ENCODE data around the gene MED28. TPM values are rescaled to one million over a fixed set of nuclear protein-coding genes. Genes with fewer than 3 reads are reported as not detected.
A peak's percentile ranks its signal among the peaks of the same experiment; 100 is the strongest.

Gene MED28
- total RNA-seq, 1 donor from 2014 or later: 92.5 TPM

DNA sequence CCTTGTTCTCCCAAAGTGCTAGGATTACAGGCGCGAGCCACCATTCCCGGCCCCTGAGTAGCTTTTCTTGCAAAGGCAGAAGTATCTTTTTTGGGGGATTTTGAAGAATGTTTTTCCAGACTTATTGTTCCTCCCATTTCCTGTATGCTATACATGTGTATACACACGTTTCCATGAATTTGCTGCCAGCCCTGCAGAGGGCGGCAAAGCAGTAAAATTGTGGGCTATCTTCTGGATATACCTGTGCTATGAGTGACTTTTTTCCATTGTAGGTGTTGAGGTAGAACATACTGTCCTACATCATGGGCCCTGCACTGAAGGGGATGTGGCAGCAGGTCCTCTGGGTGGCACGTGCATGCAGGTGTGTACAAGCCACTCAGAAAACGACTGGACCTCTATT is 16.9 kb upstream of the MED28 start:
- no peak overlapping the region for H3K4me3 Mint-ChIP-seq
- TF ChIP-seq, protein P1, sequence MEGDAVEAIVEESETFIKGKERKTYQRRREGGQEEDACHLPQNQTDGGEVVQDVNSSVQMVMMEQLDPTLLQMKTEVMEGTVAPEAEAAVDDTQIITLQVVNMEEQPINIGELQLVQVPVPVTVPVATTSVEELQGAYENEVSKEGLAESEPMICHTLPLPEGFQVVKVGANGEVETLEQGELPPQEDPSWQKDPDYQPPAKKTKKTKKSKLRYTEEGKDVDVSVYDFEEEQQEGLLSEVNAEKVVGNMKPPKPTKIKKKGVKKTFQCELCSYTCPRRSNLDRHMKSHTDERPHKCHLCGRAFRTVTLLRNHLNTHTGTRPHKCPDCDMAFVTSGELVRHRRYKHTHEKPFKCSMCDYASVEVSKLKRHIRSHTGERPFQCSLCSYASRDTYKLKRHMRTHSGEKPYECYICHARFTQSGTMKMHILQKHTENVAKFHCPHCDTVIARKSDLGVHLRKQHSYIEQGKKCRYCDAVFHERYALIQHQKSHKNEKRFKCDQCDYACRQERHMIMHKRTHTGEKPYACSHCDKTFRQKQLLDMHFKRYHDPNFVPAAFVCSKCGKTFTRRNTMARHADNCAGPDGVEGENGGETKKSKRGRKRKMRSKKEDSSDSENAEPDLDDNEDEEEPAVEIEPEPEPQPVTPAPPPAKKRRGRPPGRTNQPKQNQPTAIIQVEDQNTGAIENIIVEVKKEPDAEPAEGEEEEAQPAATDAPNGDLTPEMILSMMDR (conservative IDR thresholded peaks at IDR 0.05): peak; percentile 53
- H3K36me3 Mint-ChIP-seq: peaks cover 6% of the 10 kb centered on the region
- no peaks in the 10 kb centered on the region for H3K9me3 Mint-ChIP-seq
- no peaks in the 10 kb centered on the region for H3K27me3 Mint-ChIP-seq
- H3K4me1 Mint-ChIP-seq (ENCODE audit: unreplicated experiment): no peaks in the 10 kb centered on the region
- DNase-seq (ENCODE audit: extremely low spot score, unreplicated experiment): no peak
- no peak overlapping the region for H3K27ac Mint-ChIP-seq

DNA sequence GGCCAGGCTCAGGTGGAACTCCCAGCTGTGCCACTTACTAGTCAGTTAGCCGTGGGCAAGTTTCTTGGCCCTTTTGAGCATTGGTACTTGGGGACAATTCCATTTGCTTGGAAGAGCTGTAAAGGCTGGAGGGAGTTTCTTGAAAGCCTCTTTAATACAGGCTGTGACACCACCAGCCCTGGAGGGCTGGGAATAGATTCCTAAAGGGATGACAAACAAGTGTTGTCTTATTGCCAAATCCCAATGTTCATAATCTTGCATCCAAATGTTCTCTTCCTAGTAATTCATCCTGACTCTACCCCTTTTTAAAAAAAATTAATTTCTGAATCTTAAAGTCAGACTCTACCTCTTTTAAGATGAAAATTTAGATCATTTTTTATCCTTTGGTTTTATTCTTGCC is 14.6 kb upstream of the MED28 start:
- peaks cover 6% of the 10 kb centered on the region for H3K36me3 Mint-ChIP-seq
- H3K4me3 Mint-ChIP-seq: no peak overlapping the region
- no peak overlapping the region for H3K27ac Mint-ChIP-seq
- TF ChIP-seq, protein P1 (conservative IDR thresholded peaks at IDR 0.05): no peak
- H3K9me3 Mint-ChIP-seq: no peaks in the 10 kb centered on the region
- H3K27me3 Mint-ChIP-seq: no peaks in the 10 kb centered on the region
- DNase-seq (ENCODE audit: extremely low spot score, unreplicated experiment): no peak
- no peaks in the 10 kb centered on the region for H3K4me1 Mint-ChIP-seq (ENCODE audit: unreplicated experiment)

DNA sequence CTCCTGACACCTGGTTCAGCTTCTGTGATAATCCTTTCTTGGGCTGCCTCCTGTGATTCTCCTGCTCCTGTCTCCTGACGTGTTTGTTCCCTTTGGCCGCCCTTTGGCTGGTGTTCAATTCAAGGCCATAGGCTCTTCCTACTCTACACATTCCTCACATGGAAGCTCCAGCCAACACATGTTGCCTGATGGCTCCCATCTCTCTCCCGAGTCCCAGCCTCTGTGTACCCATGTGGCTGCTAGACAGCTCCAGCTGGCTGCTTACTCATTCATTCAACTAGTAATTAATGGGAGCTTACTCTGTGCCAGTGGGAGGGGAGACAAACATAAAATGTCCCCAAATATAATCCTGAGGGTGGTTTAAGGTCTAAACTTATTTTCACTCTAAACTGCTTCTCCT is 9.2 kb upstream of the MED28 start:
- DNase-seq (ENCODE audit: extremely low spot score, unreplicated experiment): no peak
- no peaks in the 10 kb centered on the region for H3K9me3 Mint-ChIP-seq
- H3K36me3 Mint-ChIP-seq: no peaks in the 10 kb centered on the region
- no peaks in the 10 kb centered on the region for H3K4me1 Mint-ChIP-seq (ENCODE audit: unreplicated experiment)
- TF ChIP-seq, protein P1 (conservative IDR thresholded peaks at IDR 0.05): no peak
- no peaks in the 10 kb centered on the region for H3K27me3 Mint-ChIP-seq
- H3K27ac Mint-ChIP-seq: no peak overlapping the region
- H3K4me3 Mint-ChIP-seq: no peak overlapping the region

DNA sequence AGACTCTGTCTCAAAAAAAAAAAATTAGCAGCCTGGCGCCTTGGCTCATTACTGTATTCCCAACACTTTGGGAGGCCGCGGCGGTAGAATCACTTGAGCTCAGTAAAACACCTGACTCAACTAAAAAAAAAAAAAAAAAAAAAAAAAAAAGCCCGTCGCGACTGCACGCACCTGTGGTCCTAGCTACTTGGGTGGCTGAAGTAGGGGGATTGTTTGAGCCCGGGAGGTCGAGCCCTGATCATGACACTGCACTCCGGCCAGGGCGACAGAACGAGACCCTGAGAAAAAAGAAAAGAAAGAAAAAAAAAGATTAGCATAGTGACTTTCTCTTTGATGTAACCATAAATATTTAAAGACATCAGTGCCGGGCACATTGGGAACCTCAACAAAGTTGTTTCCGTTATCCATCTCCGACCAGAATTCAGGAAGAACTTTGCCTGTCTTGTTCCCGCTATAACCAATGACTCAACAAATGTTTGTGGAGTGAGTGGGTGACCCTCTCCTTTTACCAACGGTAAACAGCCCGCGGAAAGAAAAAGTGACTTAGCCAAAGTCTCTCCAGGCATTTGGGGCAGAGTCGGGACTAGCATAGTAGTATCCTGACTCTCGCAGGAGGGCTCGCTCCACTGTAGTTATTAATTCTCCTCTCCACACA is 553 bp upstream of the MED28 start:
- DNase-seq (ENCODE audit: extremely low spot score, unreplicated experiment): peak; percentile 29
- Mint-ChIP-seq H3K27ac (peak overlapping the region; percentile 96), H3K36me3 (peaks cover 10% of the 10 kb centered on the region), H3K4me1 (ENCODE audit: unreplicated experiment) (peaks cover 21% of the 10 kb centered on the region), H3K4me3 (peak overlapping the region; percentile 99), H3K27me3 (no peaks in the 10 kb centered on the region), H3K9me3 (no peaks in the 10 kb centered on the region)
- TF ChIP-seq, protein P1 (conservative IDR thresholded peaks at IDR 0.05): no peak

DNA sequence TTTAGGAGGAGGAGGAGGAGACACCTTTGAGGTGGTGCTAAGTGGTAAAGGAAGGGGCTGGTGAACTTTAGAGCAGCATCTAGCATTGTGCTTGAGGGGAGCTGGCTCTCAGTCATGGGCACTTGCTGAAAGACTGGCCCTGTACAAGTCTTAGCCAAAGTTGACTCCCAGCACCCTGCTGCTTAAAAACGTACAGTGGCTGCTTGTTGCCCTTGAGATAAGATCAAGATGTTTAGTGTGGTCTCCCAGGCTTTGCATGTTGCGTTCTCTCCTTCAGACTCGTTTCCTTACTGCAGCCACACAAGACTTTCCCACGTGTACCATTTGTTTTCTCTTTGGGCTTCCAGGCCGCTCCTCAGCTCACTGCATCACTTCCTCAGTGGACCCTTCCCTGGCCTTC is 1.8 kb downstream of the MED28 start:
- TF ChIP-seq, protein P1 (conservative IDR thresholded peaks at IDR 0.05): no peak
- Mint-ChIP-seq H3K4me1 (ENCODE audit: unreplicated experiment) (peaks cover 21% of the 10 kb centered on the region), H3K27me3 (no peaks in the 10 kb centered on the region), H3K36me3 (peaks cover 17% of the 10 kb centered on the region), H3K4me3 (peak overlapping the region; percentile 81), H3K27ac (peak overlapping the region; percentile 59), H3K9me3 (no peaks in the 10 kb centered on the region)
- peak; percentile 15 for DNase-seq (ENCODE audit: extremely low spot score, unreplicated experiment)

Measured in type B pancreatic cell (in vitro differentiated cells).